ENCODE data around the gene AGBL3. TPM values are rescaled to one million over a fixed set of nuclear protein-coding genes. Genes with fewer than 3 reads are reported as not detected.

The AGBL3 gene
- total and polyA plus RNA-seq, 9 of the 15 experiments (the other 6 are each of a cell fraction or from before 2014, with no cell fraction given) = 0.54 to 2.9 (median 1.7) TPM

DNA sequence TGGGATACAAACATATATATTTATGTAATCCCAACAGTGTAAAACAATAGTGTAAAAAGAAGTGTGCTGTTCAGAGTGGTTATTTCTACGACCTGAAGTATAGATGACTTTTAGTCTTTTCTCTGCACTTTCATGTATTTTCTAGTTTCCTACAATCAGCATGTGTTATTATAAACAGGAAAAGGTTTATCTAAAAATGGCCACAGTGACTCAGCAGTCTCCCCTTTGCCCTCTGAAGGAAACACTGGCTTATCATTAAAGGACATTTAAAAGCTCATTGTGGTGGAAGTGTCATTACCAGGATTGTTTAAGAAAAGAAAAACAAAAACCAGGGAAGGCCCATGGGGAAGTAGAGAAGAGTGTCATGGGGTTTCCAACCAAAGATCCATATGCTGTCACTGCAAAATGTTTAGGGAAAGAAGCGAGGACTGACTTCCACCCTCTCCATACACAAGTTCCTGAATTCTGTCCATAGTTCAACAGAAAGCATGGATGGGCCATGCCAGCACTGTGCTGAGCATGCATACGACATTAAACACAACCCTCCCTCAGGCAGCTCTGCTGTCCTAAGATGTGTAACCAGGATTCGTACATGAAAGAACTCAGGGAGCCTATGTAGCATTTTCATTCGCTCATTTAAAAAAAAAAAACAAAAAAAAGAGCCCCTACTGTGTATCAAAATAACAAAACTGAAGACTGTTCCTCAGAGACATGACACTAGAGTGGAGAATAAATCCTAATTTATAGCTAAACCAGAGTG lies 174.0 kb downstream of the AGBL3 start (continued):
- TF ChIP-seq SMAD1 (IDR thresholded peaks at IDR 0.05; ENCODE audit: low read depth, low read length, partially characterized antibody) = no peak
- TF ChIP-seq MGA (IDR thresholded peaks at IDR 0.05) = peak; percentile 53
- TF ChIP-seq SRSF3 (IDR thresholded peaks at IDR 0.05; ENCODE audit: insufficient read depth, low read length) = no peak
- TF ChIP-seq, protein P1, sequence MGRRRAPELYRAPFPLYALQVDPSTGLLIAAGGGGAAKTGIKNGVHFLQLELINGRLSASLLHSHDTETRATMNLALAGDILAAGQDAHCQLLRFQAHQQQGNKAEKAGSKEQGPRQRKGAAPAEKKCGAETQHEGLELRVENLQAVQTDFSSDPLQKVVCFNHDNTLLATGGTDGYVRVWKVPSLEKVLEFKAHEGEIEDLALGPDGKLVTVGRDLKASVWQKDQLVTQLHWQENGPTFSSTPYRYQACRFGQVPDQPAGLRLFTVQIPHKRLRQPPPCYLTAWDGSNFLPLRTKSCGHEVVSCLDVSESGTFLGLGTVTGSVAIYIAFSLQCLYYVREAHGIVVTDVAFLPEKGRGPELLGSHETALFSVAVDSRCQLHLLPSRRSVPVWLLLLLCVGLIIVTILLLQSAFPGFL (CRISPR knock-in tag; IDR thresholded peaks at IDR 0.05) = no peak
- no peak for TF ChIP-seq CBFB (CRISPR knock-in tag; IDR thresholded peaks at IDR 0.05)
- no peak; the same call in 1 of the 2 replicates for TF ChIP-seq PHF8 (IDR thresholded peaks at IDR 0.05; ENCODE audit: borderline replicate concordance, low read length)
- TF ChIP-seq SP2 (IDR thresholded peaks at IDR 0.05; ENCODE audit: extremely low read depth, low read depth, low read length, poor library complexity, severe bottlenecking) = no peak
- no peak for TF ChIP-seq HMBOX1 (IDR thresholded peaks at IDR 0.05)
- TF ChIP-seq ZNF583 (CRISPR knock-in tag; IDR thresholded peaks at IDR 0.05) = 0 out of 2 replicates have a peak, but pooled peaks have one; percentile 40
- no peak for TF ChIP-seq CREB1 (IDR thresholded peaks at IDR 0.05)
- TF ChIP-seq CREB1 (CRISPR knock-in tag; IDR thresholded peaks at IDR 0.05) = no peak
- no peak for TF ChIP-seq ZNF507 (tag; conservative IDR thresholded peaks at IDR 0.05)
